HFFc6 (cell line): ENCODE results near the gene IL1R1. TPM values are rescaled to one million over a fixed set of nuclear protein-coding genes. Genes with fewer than 3 reads are reported as not detected.
A peak's percentile ranks its signal among the peaks of the same experiment; 100 is the strongest.

Experiments
- DNase-seq: peaks from one replicate; pipeline ENCODE4 v3.0.0-alpha.2; 2018
- H3K27ac Mint-ChIP-seq: 2 replicates; pipeline ENCODE4 v1.8.0; 2020; ENCODE audit warnings: mild to moderate bottlenecking, mixed read lengths
- H3K27me3 Mint-ChIP-seq: 2 replicates; pipeline ENCODE4 v1.8.0; 2021; ENCODE audit warnings: mild to moderate bottlenecking, moderate library complexity, mixed read lengths; ENCODE audit not compliant: insufficient read depth
- H3K36me3 Mint-ChIP-seq: 2 replicates; pipeline ENCODE4 v1.8.0; 2021; ENCODE audit warnings: low read depth, mixed read lengths
- H3K4me1 Mint-ChIP-seq: 2 replicates; pipeline ENCODE4 v1.8.0; 2020; ENCODE audit warnings: low read depth, mixed read lengths
- H3K4me3 Mint-ChIP-seq: 2 replicates; pipeline ENCODE4 v1.8.0; 2020; ENCODE audit warnings: mild to moderate bottlenecking, moderate library complexity, mixed read lengths
- H3K9me3 Mint-ChIP-seq: 2 replicates; pipeline ENCODE4 v1.8.0; 2020; ENCODE audit warnings: mild to moderate bottlenecking, mixed read lengths
- CTCF ChIP-seq: fragments of 200-600 bp; sonication (generic); IDR thresholded peaks from 2 replicates; pipeline ENCODE4 v1.5.0; 2021; ENCODE audit warnings: antibody characterized with exemption, mild to moderate bottlenecking
- total RNA-seq, 6 experiments: library from RNA; stranded (reverse); fragmentation: NEBNext Ultra II Directional; extraction: Animal tissue kit (Norgen Biotek cat#: 25700); gene quantifications; 2 replicates in 1 of 6; 3 replicates in 5 of 6; pipeline ENCODE4 v1.2.3, GENCODE V29; 2021

The IL1R1 gene
- total RNA-seq, 6 experiments from 2014 or later: 13.8 to 25.0 (median 22.9) TPM

GRCh38 chr2:102126169-102126568, 16.4 kb upstream of the IL1R1 start:
- Mint-ChIP-seq H3K4me1 (peaks cover 75% of the 10 kb centered on the region), H3K27me3 (peaks cover 4% of the 10 kb centered on the region), H3K36me3 (peaks cover 11% of the 10 kb centered on the region; the same call in 1 of the 2 replicates), H3K27ac (no peak overlapping the region), H3K9me3 (no peaks in the 10 kb centered on the region), H3K4me3 (no peak overlapping the region)
- DNase-seq: no peak
- TF ChIP-seq CTCF: no peak

- peak overlapping the region; percentile 91 for H3K27ac Mint-ChIP-seq
- no peaks in the 10 kb centered on the region; the same call in 1 of the 2 replicates for H3K9me3 Mint-ChIP-seq
- peaks cover 15% of the 10 kb centered on the region; the same call in 1 of the 2 replicates for H3K36me3 Mint-ChIP-seq
- no peak for TF ChIP-seq CTCF
- H3K4me3 Mint-ChIP-seq: peak overlapping the region; percentile 58
- DNase-seq: no peak
- H3K4me1 Mint-ChIP-seq: peaks cover 75% of the 10 kb centered on the region
- peaks cover 2% of the 10 kb centered on the region for H3K27me3 Mint-ChIP-seq
Observed at GRCh38 chr2:102126660-102127059, 15.9 kb upstream of the IL1R1 start.

GRCh38 chr2:102129082-102129481, 13.5 kb upstream of the IL1R1 start:
- DNase-seq: no peak
- H3K27me3 Mint-ChIP-seq: peaks cover 2% of the 10 kb centered on the region
- peaks cover 57% of the 10 kb centered on the region for H3K4me1 Mint-ChIP-seq
- TF ChIP-seq CTCF: no peak
- H3K9me3 Mint-ChIP-seq: no peaks in the 10 kb centered on the region; the same call in 1 of the 2 replicates
- peak overlapping the region; percentile 91; the same call in 1 of the 2 replicates for H3K27ac Mint-ChIP-seq
- H3K4me3 Mint-ChIP-seq: no peak overlapping the region
- H3K36me3 Mint-ChIP-seq: peaks cover 15% of the 10 kb centered on the region; the same call in 1 of the 2 replicates

- H3K4me1 Mint-ChIP-seq: peaks cover 60% of the 10 kb centered on the region
- DNase-seq: no peak
- no peak for TF ChIP-seq CTCF
- H3K27me3 Mint-ChIP-seq: peaks cover 2% of the 10 kb centered on the region
- no peaks in the 10 kb centered on the region; the same call in 1 of the 2 replicates for H3K9me3 Mint-ChIP-seq
- H3K27ac Mint-ChIP-seq: no peak overlapping the region
- peaks cover 12% of the 10 kb centered on the region; the same call in 1 of the 2 replicates for H3K36me3 Mint-ChIP-seq
- no peak overlapping the region for H3K4me3 Mint-ChIP-seq
Observed at GRCh38 chr2:102129951-102130646, 12.4 kb upstream of the IL1R1 start.

GRCh38 chr2:102130647-102130991, 11.9 kb upstream of the IL1R1 start:
- no peak for DNase-seq
- Mint-ChIP-seq H3K4me3 (no peak overlapping the region), H3K4me1 (peaks cover 55% of the 10 kb centered on the region), H3K9me3 (no peaks in the 10 kb centered on the region; the same call in 1 of the 2 replicates), H3K36me3 (peaks cover 7% of the 10 kb centered on the region; the same call in 1 of the 2 replicates), H3K27ac (no peak overlapping the region), H3K27me3 (no peaks in the 10 kb centered on the region; the same call in 1 of the 2 replicates)
- no peak for TF ChIP-seq CTCF
